WTC11 (cell line): ENCODE results near the gene C2orf76. TPM values are rescaled to one million over a fixed set of nuclear protein-coding genes. Genes with fewer than 3 reads are reported as not detected.

Experiments
- ATAC-seq: fragments of 200-7000 bp; cut with Tn5 transposase; 2 replicates; pipeline ENCODE4 v1.10.0; 2021; ENCODE audit warnings: mild to moderate bottlenecking, moderate library complexity
- CTCF ChIA-PET: fragments of 300-600 bp; sonication (Branson Sonifier 250); formaldehyde crosslinking; loops from one replicate; lab custom pipeline; 2021; ENCODE audit warnings: antibody characterized with exemption; lab: Charles Lee
- POLR2A ChIA-PET: fragments of 350-600 bp; sonication (Branson Sonifier 250); formaldehyde crosslinking; loops from one replicate; lab custom pipeline; 2021; ENCODE audit warnings: antibody characterized with exemption; lab: Charles Lee
- DNase-seq: peaks from one replicate; pipeline ENCODE4 v3.0.0; 2021; ENCODE audit warnings: low spot score
- H3K27ac Mint-ChIP-seq: 2 replicates; pipeline ENCODE4 v1.8.0; 2021; ENCODE audit warnings: mixed read lengths
- H3K27me3 Mint-ChIP-seq: 2 replicates; pipeline ENCODE4 v1.8.0; 2021; ENCODE audit warnings: low read depth, mild to moderate bottlenecking, moderate library complexity, mixed read lengths
- H3K36me3 Mint-ChIP-seq: 2 replicates; pipeline ENCODE4 v1.8.0; 2021; ENCODE audit warnings: mixed read lengths
- H3K4me1 Mint-ChIP-seq: 2 replicates; pipeline ENCODE4 v1.8.0; 2022; ENCODE audit warnings: mixed read lengths
- H3K4me3 Mint-ChIP-seq: 2 replicates; pipeline ENCODE4 v1.8.0; 2021; ENCODE audit warnings: mild to moderate bottlenecking, moderate library complexity, mixed read lengths
- H3K9me3 Mint-ChIP-seq: 2 replicates; pipeline ENCODE4 v1.8.0; 2021; ENCODE audit warnings: mixed read lengths
- EMX1 ChIP-seq: fragments of 250-450 bp; sonication (Bioruptor Pico); IDR thresholded peaks from 2 replicates; pipeline ENCODE4 v1.8.0; 2021; ENCODE audit warnings: mild to moderate bottlenecking
- NFYB ChIP-seq: sonication (generic); formaldehyde crosslinking; conservative IDR thresholded peaks from 2 replicates; pipeline ENCODE4 v1.8.0; 2022; ENCODE audit warnings: low read depth, missing genetic modification reagents
- NR1H2 ChIP-seq: sonication (generic); formaldehyde crosslinking; IDR thresholded peaks from 2 replicates; pipeline ENCODE4 v1.9.0; 2021; ENCODE audit warnings: mild to moderate bottlenecking, moderate library complexity, missing genetic modification reagents
- OVOL2 ChIP-seq: fragments of 250-450 bp; sonication (Bioruptor Pico); IDR thresholded peaks from 2 replicates; pipeline ENCODE4 v1.9.0; 2021; ENCODE audit warnings: mild to moderate bottlenecking, borderline replicate concordance
- RELA ChIP-seq: sonication (generic); formaldehyde crosslinking; IDR thresholded peaks from 2 replicates; pipeline ENCODE4 v1.8.1; 2022; ENCODE audit warnings: missing genetic modification reagents, mild to moderate bottlenecking, borderline replicate concordance
- TCF7 ChIP-seq: sonication (generic); formaldehyde crosslinking; IDR thresholded peaks from 2 replicates; pipeline ENCODE4 v1.8.0; 2022; ENCODE audit warnings: mild to moderate bottlenecking, low read depth, missing genetic modification reagents, moderate library complexity
- ZNF263 ChIP-seq: sonication (generic); formaldehyde crosslinking; IDR thresholded peaks from 2 replicates; pipeline ENCODE4 v1.8.1; 2022; ENCODE audit warnings: low read depth, mild to moderate bottlenecking, moderate library complexity, missing genetic modification reagents
- ZNF396 ChIP-seq: fragments of 250-450 bp; sonication (Bioruptor Pico); IDR thresholded peaks from 2 replicates; pipeline ENCODE4 v1.8.0; 2021; ENCODE audit warnings: mild to moderate bottlenecking, moderate library complexity, borderline replicate concordance
- ZNF671 ChIP-seq: fragments of 250-450 bp; sonication (Bioruptor Pico); IDR thresholded peaks from 2 replicates; pipeline ENCODE4 v1.8.0; 2021; ENCODE audit warnings: mild to moderate bottlenecking
- total RNA-seq: library from RNA; stranded (reverse); gene quantifications from 3 replicates; pipeline ENCODE4 v1.2.3, GENCODE V29; 2021
- TF ChIP-seq, protein P1 (sequence below): sonication (generic); formaldehyde crosslinking; IDR thresholded peaks from 2 replicates; pipeline ENCODE4 v1.8.1; 2023; ENCODE audit warnings: mild to moderate bottlenecking, missing genetic modification reagents
- TF ChIP-seq, protein P2 (sequence below): fragments of 200-600 bp; IDR thresholded peaks from 2 replicates; pipeline ENCODE4 v1.8.0; 2022; ENCODE audit warnings: antibody characterized with exemption
- TF ChIP-seq, protein P3 (sequence below): sonication (generic); formaldehyde crosslinking; IDR thresholded peaks from 2 replicates; pipeline ENCODE4 v1.8.1; 2022; ENCODE audit warnings: low read depth, missing genetic modification reagents, borderline replicate concordance
- TF ChIP-seq, protein P4 (sequence below): fragments of 250-450 bp; sonication (Bioruptor Pico); conservative IDR thresholded peaks from 2 replicates; pipeline ENCODE4 v1.9.0; 2021; ENCODE audit warnings: mild to moderate bottlenecking

The C2orf76 gene
- total RNA-seq, 1 experiment from 2014 or later = 4.4 TPM

DNA sequence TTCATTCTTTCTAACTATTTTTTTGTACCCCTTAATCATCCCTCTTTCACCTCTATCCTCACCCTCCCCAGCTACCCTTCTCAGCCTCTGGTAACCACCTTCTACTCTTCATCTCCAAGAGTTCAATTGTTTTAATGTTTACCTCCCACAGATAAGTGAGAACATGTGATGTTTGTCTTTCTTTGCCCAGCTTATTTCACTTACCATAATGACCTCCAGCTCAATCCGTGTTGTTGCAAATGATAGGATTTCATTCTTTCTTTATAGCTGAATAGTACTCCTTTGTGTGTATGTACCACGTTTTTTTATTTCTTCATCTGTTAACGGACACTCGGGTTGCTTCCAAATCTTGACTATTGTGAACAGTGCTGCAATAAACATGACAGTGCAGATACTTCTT lies 42.9 kb upstream of the C2orf76 start:
- peaks cover 8% of the 10 kb centered on the region for H3K4me1 Mint-ChIP-seq
- POLR2A ChIA-PET = no interaction called here
- CTCF ChIA-PET = interaction anchor here (1.5 to 16.3 kb wide), 3 partner anchors 23 to 66 kb away, joined by 5 to 145 read pairs (median 11); partner anchors contain the start of gene TMEM37

DNA sequence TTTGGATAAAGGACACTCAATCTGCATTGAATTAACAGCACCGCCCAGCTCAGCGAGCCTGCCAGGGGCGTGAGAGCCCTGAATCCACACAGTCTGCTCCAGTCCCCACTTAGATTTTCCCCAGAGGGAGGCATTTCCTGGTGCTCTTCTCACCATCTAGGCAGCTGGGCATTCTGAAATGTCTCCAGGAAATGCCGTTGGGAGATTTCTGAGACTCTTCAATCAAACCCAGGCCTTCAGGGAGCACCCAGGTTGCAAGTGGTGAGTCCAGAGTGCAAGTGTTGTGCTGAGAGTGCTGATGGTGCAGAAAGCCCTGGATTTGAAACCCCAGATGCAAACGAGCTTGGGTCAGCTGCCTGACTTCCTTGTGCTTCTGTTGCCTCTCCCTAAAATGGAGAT lies 41.6 kb upstream of the C2orf76 start:
- Mint-ChIP-seq H3K27me3 (no peaks in the 10 kb centered on the region; the same call in 1 of the 2 replicates), H3K27ac (no peak overlapping the region), H3K4me3 (no peak overlapping the region), H3K4me1 (peaks cover 8% of the 10 kb centered on the region), H3K9me3 (peaks cover 4% of the 10 kb centered on the region; the same call in 1 of the 2 replicates), H3K36me3 (no peaks in the 10 kb centered on the region)
- DNase-seq = no peak
- CTCF ChIA-PET = interaction anchor here (0.5 to 16.3 kb wide), 14 partner anchors 7 to 396 kb away, joined by 3 to 145 read pairs (median 4); partner anchors contain the start of genes DBI and TMEM37
- peak; percentile 61 for ATAC-seq
- TF ChIP-seq ZNF671 (CRISPR knock-in tag) (no peak), NR1H2 (no peak), TCF7 (no peak), NFYB (no peak), EMX1 (CRISPR knock-in tag) (no peak)
- TF ChIP-seq, protein P1, sequence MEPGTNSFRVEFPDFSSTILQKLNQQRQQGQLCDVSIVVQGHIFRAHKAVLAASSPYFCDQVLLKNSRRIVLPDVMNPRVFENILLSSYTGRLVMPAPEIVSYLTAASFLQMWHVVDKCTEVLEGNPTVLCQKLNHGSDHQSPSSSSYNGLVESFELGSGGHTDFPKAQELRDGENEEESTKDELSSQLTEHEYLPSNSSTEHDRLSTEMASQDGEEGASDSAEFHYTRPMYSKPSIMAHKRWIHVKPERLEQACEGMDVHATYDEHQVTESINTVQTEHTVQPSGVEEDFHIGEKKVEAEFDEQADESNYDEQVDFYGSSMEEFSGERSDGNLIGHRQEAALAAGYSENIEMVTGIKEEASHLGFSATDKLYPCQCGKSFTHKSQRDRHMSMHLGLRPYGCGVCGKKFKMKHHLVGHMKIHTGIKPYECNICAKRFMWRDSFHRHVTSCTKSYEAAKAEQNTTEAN = no peak
- TF ChIP-seq, protein P2, sequence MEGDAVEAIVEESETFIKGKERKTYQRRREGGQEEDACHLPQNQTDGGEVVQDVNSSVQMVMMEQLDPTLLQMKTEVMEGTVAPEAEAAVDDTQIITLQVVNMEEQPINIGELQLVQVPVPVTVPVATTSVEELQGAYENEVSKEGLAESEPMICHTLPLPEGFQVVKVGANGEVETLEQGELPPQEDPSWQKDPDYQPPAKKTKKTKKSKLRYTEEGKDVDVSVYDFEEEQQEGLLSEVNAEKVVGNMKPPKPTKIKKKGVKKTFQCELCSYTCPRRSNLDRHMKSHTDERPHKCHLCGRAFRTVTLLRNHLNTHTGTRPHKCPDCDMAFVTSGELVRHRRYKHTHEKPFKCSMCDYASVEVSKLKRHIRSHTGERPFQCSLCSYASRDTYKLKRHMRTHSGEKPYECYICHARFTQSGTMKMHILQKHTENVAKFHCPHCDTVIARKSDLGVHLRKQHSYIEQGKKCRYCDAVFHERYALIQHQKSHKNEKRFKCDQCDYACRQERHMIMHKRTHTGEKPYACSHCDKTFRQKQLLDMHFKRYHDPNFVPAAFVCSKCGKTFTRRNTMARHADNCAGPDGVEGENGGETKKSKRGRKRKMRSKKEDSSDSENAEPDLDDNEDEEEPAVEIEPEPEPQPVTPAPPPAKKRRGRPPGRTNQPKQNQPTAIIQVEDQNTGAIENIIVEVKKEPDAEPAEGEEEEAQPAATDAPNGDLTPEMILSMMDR = no peak
- POLR2A ChIA-PET = no interaction called here

More for the DNA sequence above, 42.9 kb upstream of the C2orf76 start:
- ATAC-seq (no peak), DNase-seq (no peak)
- peaks cover 15% of the 10 kb centered on the region for H3K9me3 Mint-ChIP-seq
- H3K4me3 Mint-ChIP-seq = no peak overlapping the region
- no peaks in the 10 kb centered on the region; the same call in 1 of the 2 replicates for H3K36me3 Mint-ChIP-seq
- no peak overlapping the region for H3K27ac Mint-ChIP-seq
- TF ChIP-seq, protein P1 = no peak
- TF ChIP-seq, protein P3, sequence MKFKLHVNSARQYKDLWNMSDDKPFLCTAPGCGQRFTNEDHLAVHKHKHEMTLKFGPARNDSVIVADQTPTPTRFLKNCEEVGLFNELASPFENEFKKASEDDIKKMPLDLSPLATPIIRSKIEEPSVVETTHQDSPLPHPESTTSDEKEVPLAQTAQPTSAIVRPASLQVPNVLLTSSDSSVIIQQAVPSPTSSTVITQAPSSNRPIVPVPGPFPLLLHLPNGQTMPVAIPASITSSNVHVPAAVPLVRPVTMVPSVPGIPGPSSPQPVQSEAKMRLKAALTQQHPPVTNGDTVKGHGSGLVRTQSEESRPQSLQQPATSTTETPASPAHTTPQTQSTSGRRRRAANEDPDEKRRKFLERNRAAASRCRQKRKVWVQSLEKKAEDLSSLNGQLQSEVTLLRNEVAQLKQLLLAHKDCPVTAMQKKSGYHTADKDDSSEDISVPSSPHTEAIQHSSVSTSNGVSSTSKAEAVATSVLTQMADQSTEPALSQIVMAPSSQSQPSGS (CRISPR knock-in tag) = no peak
- TF ChIP-seq OVOL2 (CRISPR knock-in tag) (no peak), ZNF396 (CRISPR knock-in tag) (no peak), RELA (CRISPR knock-in tag) (no peak), ZNF263 (CRISPR knock-in tag) (no peak)
- TF ChIP-seq, protein P4, sequence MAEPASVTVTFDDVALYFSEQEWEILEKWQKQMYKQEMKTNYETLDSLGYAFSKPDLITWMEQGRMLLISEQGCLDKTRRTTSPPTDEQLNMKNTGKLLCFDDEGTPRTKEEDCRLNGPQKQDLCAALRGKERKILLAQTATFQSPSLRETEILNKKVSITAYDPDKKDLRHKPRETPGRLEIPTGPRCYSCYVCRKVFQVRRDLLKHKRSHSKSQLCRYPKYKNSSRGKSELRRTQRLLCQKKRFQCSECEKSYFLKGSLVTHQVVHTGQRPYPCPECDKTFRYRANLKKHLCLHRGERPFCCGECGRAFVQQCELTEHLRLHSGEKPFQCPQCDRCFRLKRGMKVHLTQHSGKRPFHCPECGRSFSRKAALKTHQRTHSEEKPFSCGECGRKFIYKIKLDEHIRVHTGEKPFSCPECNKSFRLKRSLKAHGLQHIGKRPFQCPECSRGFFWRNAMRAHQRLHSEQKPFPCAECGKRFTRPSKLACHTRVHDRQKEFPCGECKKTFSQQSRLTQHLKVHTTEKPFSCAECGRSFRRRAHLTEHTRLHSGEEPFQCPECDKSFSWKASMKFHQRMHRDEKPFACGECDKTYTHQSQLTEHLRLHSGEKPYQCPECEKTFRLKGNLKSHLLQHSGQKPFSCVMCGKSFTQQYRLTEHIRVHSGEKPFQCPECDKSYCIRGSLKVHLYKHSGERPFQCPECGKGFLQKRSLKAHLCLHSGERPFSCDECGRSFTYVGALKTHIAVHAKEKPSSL = no peak
- no peaks in the 10 kb centered on the region; the same call in 1 of the 2 replicates for H3K27me3 Mint-ChIP-seq
